HG03520 (cell line): ENCODE measurements around the gene PDXK.

Source experiments
- ATAC-seq: cut with Tn5 transposase; IDR thresholded peaks from one replicate; pipeline ENCODE4 v1.9.1; 2021; ENCODE audit warnings: mild to moderate bottlenecking, moderate library complexity; ENCODE audit not compliant: unreplicated experiment

Gene PDXK

GRCh38 chr21:43778469-43779335 lies 59.8 kb downstream of the PDXK start:
- ATAC-seq, result no peak

- ATAC-seq, result no peak
These were observed 60.7 kb downstream of the PDXK start for GRCh38 chr21:43779660-43780059.

DNA sequence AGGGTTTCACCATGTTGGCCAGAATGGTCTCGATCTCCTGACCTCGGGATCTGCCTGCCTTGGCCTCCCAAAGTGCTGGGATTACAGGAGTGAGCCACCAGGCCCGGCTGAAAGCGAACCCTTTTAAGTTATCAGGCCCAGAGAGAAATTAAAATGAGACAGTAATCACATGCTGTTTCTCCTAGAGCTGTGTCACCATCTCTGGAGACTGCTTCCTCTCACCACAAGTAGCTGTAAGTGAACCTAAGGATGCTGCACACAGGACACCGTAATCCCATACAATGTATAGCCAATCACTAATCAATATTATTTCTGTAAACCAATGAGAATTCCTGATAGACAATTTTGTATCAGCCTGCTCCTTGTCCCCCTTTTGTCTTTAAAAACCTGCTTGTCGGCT lies 62.9 kb downstream of the PDXK start:
- ATAC-seq, result no peak

DNA sequence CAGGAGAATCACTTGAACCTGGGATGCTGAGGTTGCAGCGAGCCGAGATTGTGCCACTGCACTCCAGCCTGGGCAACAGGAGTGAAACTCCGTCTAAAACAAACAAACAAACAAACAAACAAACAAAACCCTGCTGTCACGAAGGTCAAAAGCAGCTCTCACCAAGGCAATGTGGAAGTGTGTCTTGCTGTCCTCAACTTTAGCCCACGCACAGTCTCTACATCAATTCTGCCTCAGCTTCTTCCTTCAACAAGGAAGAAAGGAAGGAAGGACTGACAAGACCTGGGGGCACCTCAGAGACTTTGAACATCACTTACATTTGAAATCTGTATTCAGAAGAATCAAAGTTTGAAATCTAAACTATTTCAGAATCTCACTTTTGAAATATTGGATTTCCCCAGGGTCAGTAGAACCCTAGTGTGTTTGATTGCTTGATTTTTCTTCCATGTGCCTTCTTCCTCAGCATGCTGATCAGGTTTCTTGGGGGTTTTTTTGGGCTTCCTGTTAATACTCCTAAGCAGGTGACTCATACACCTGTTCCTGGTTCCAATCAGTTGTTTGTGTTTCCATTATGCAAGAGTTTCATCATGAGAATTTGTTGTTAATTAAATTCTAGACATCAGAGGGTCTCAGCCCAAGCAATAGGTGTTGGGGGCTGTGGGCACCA lies 63.6 kb downstream of the PDXK start:
- no peak for ATAC-seq

- ATAC-seq, result no peak
These were observed 64.3 kb downstream of the PDXK start for GRCh38 chr21:43783098-43783700.

DNA sequence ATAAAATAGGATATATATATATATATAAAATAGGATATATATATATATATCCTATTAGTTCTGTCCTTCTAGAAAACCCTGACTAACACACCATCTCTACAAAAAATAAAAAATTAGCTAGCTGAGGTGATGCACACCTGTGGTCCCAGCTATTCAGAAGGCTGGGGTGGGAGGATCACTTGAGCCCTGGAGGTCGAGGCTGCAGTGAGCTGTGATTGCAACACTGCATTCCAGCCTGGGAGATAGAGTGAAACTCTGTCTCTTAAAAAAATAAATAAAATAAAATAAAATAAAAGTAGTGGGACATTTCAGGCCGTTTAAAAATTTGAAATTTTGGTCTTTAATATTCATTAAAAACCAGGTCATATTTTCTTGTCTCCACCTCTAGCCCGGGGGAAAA lies 66.2 kb downstream of the PDXK start:
- no peak for ATAC-seq

- no peak for ATAC-seq
These were observed 67.4 kb downstream of the PDXK start for GRCh38 chr21:43786300-43786806.

GRCh38 chr21:43786807-43787440 lies 68.0 kb downstream of the PDXK start:
- no peak for ATAC-seq

DNA sequence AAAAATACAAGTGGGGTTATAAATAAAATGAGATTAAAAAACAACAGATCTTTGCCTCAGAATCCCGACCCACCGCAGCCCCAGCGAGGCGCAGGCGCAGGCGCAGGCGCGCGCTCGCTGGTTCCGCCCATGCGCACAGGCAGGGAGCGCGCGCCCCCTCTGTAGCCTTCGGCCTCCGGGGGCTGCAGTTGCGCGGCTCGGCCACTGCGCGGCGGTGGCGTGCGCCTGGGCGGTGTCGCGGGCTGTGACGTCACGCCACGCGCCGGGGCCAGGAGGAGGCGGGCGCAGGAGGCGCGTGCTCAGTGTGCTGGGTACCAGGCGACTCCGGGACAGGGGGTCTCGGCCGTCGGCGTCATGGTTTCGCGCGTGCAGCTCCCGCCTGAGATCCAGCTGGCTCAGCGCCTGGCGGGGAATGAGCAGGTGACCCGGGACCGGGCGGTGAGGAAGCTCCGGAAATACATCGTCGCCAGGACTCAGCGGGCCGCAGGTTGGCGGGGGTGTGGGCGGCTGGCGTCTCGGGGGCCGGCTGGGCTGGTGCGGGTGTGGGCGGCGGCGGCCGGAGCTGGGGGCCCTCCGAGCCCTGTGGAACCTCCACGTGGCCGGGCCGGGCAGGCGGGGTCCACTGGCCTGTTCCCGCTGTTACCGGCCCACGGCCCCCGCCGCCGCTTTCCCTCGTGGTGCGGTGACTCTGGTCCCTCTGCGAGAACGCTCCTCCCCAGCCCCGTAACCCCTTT lies 70.5 kb downstream of the PDXK start, which contains the start of gene RRP1:
Gene RRP1, plus strand, starts transcription at position 302 of the 734 bp plus-strand sequence. Its CDS starts 53 bp downstream, at position 355.
- peak; percentile 76 for ATAC-seq

GRCh38 chr21:43790010-43790524 lies 71.1 kb downstream of the PDXK start:
- ATAC-seq, result no peak

- ATAC-seq, result no peak
These were observed 73.5 kb downstream of the PDXK start for GRCh38 chr21:43792406-43792805.

GRCh38 chr21:43793243-43793642 lies 74.3 kb downstream of the PDXK start:
- ATAC-seq, result no peak

GRCh38 chr21:43794311-43794710 lies 75.4 kb downstream of the PDXK start:
- no peak for ATAC-seq

- ATAC-seq, result no peak
These were observed 75.9 kb downstream of the PDXK start for GRCh38 chr21:43794857-43795256.

- no peak for ATAC-seq
These were observed 78.5 kb downstream of the PDXK start for GRCh38 chr21:43797415-43797814.

- no peak for ATAC-seq
These were observed 79.2 kb downstream of the PDXK start for GRCh38 chr21:43797925-43798715.

GRCh38 chr21:43799301-43799840 lies 80.4 kb downstream of the PDXK start:
- no peak for ATAC-seq

DNA sequence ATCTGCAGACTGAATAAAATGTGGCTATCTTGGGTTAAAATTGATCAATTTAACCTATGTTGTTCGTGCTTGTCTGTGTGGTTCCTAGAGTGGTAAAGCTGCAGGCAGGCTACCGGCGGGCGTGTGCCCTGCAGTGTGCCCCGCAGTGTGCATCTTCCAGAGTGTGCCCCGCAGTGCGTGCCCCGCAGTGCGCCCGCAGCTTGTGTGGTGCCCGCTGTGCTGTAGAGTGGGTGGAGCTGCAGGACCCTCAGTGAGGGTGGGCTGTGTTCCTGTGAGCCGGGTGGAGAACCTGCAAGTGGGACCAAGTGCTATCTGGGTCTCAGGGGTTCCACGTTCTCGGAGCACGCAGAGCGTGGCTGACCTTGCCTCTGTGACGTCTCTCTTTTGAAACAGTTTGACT lies 81.2 kb downstream of the PDXK start:
- no peak for ATAC-seq

DNA sequence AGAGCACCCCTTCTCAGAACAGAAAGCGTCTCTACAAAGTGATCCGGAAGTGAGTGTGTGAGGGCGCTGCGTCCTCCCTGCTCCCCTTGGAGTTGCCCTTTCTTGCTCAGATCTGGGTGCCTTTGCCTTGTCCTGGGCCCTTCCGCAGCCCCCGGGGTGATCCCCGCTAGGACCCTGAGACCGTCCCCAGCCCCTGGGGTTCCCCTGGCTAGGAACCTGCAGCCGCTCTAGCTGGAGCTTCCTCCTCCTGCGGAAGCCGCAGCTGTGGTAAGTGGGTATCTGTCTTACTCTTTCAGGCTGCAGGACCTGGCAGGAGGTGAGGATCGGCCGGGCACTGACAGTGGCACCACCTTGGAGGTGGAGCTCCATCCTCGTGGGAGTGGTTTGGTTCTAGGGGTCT lies 81.6 kb downstream of the PDXK start:
- no peak for ATAC-seq
